NCI-H1436 treated with DMSO at 0.1 percent for 48 hours (cell line): ENCODE measurements around the gene ATP8B3.

ENCODE experiments used
- DNase-seq: peaks from one replicate; lab custom pipeline; 2025; lab: John Stamatoyannopoulos, UW

The ATP8B3 gene

GRCh38 chr19:1756705-1757465 is 55.2 kb downstream of the ATP8B3 start:
- DNase-seq: no peak

GRCh38 chr19:1756264-1756663 is 55.8 kb downstream of the ATP8B3 start:
- no peak for DNase-seq

- DNase-seq: no peak
These were observed 56.5 kb downstream of the ATP8B3 start for GRCh38 chr19:1755467-1756171.

GRCh38 chr19:1754636-1755466 is 57.2 kb downstream of the ATP8B3 start:
- DNase-seq: no peak

- no peak for DNase-seq
These were observed 57.9 kb downstream of the ATP8B3 start for GRCh38 chr19:1754018-1754635.

GRCh38 chr19:1752757-1753728 is 59.0 kb downstream of the ATP8B3 start, which contains the start of gene ONECUT3:
ONECUT3 (plus strand) TSS chr19:1753506; CDS start chr19:1753663, 157 bp downstream.
- DNase-seq: no peak

GRCh38 chr19:1752009-1752756 is 59.9 kb downstream of the ATP8B3 start:
- no peak for DNase-seq

- no peak for DNase-seq
These were observed 60.6 kb downstream of the ATP8B3 start for GRCh38 chr19:1751367-1752008.

GRCh38 chr19:1750343-1751021 is 61.6 kb downstream of the ATP8B3 start:
- no peak for DNase-seq

- no peak for DNase-seq
These were observed 62.4 kb downstream of the ATP8B3 start for GRCh38 chr19:1749373-1750342.

GRCh38 chr19:1748873-1749341 is 63.2 kb downstream of the ATP8B3 start:
- DNase-seq: no peak

GRCh38 chr19:1748115-1748872 is 63.8 kb downstream of the ATP8B3 start:
- DNase-seq: no peak

- no peak for DNase-seq
These were observed 64.6 kb downstream of the ATP8B3 start for GRCh38 chr19:1747285-1748114.

GRCh38 chr19:1746401-1747284 is 65.4 kb downstream of the ATP8B3 start:
- no peak for DNase-seq

- DNase-seq: no peak
These were observed 66.5 kb downstream of the ATP8B3 start for GRCh38 chr19:1745589-1746031.
